Mononuclear cell (primary cell): ENCODE data around the gene RGP1. TPM values are rescaled to one million over a fixed set of nuclear protein-coding genes. Genes with fewer than 3 reads are reported as not detected.

ENCODE experiments used
- H3K27me3 ChIP-seq: 2 replicates; pipeline ENCODE4 v1.6.0; 2011; ENCODE audit warnings: low read length, control low read depth; ENCODE audit not compliant: insufficient read depth
- H3K4me1 ChIP-seq: 2 replicates; pipeline ENCODE4 v1.5.1; 2011; ENCODE audit warnings: mild to moderate bottlenecking, low read length, control low read depth; ENCODE audit not compliant: insufficient read depth
- H3K4me3 ChIP-seq: 2 replicates; pipeline ENCODE4 v1.5.1; 2011; ENCODE audit warnings: mild to moderate bottlenecking, low read length, moderate library complexity
- H3K9me3 ChIP-seq: 2 replicates; pipeline ENCODE4 v1.5.1; 2011; ENCODE audit warnings: low read depth, mild to moderate bottlenecking, control low read depth, low read length
- total RNA-seq: library from RNA; depleted of rRNA; stranded (reverse); fragments of >200 nt; gene quantifications from one replicate; pipeline ENCODE4 v1.2.3, GENCODE V29; 2012

The RGP1 gene
- total RNA-seq, 1 donor, result 6.6 TPM

- no peaks in the 10 kb centered on the region for H3K9me3 ChIP-seq
- H3K4me3 ChIP-seq, result peak overlapping the region; percentile 74
- H3K27me3 ChIP-seq, result no peaks in the 10 kb centered on the region
- H3K4me1 ChIP-seq, result peaks cover 57% of the 10 kb centered on the region
These were observed 737 bp upstream of the RGP1 start for GRCh38 chr9:35748242-35748857.

- no peaks in the 10 kb centered on the region for H3K9me3 ChIP-seq
- peaks cover 48% of the 10 kb centered on the region for H3K4me1 ChIP-seq
- peak overlapping the region; percentile 74 for H3K4me3 ChIP-seq
- no peaks in the 10 kb centered on the region for H3K27me3 ChIP-seq
These were observed 598 bp downstream of the RGP1 start for GRCh38 chr9:35749515-35750255.

GRCh38 chr9:35750256-35750531 lies 1.1 kb downstream of the RGP1 start:
- H3K4me1 ChIP-seq, result peaks cover 48% of the 10 kb centered on the region
- no peak overlapping the region for H3K4me3 ChIP-seq
- no peaks in the 10 kb centered on the region for H3K27me3 ChIP-seq

GRCh38 chr9:35753466-35753865 lies 4.4 kb downstream of the RGP1 start:
- peaks cover 46% of the 10 kb centered on the region for H3K4me1 ChIP-seq
- no peaks in the 10 kb centered on the region for H3K9me3 ChIP-seq
- no peaks in the 10 kb centered on the region for H3K27me3 ChIP-seq
- no peak overlapping the region for H3K4me3 ChIP-seq

More at GRCh38 chr9:35750256-35750531, 1.1 kb downstream of the RGP1 start:
- no peaks in the 10 kb centered on the region for H3K9me3 ChIP-seq

GRCh38 chr9:35754264-35754663 lies 5.2 kb downstream of the RGP1 start, which contains the start of gene MSMP:
MSMP (minus strand) TSS chr9:35754276; CDS start chr9:35754129, 147 bp downstream.
- Histone ChIP-seq H3K4me1 (peaks cover 50% of the 10 kb centered on the region), H3K4me3 (no peak within 1 kb of the TSS), H3K9me3 (no peaks in the 10 kb centered on the region), H3K27me3 (no peaks in the 10 kb centered on the region)

GRCh38 chr9:35755071-35755470 lies 6.0 kb downstream of the RGP1 start:
- H3K4me1 ChIP-seq, result peaks cover 46% of the 10 kb centered on the region
- no peaks in the 10 kb centered on the region for H3K9me3 ChIP-seq
- H3K27me3 ChIP-seq, result no peaks in the 10 kb centered on the region
- no peak overlapping the region for H3K4me3 ChIP-seq

- Histone ChIP-seq H3K4me1 (peaks cover 43% of the 10 kb centered on the region), H3K4me3 (peak overlapping the region; percentile 56), H3K27me3 (no peaks in the 10 kb centered on the region), H3K9me3 (no peaks in the 10 kb centered on the region)
These were observed 7.5 kb downstream of the RGP1 start for GRCh38 chr9:35756275-35757225.

- Histone ChIP-seq H3K27me3 (no peaks in the 10 kb centered on the region), H3K4me3 (peak overlapping the region; percentile 56)
These were observed 8.3 kb downstream of the RGP1 start for GRCh38 chr9:35757226-35757891.

GRCh38 chr9:35757892-35758275 lies 8.8 kb downstream of the RGP1 start:
- no peak overlapping the region for H3K4me3 ChIP-seq
- H3K4me1 ChIP-seq, result peaks cover 43% of the 10 kb centered on the region
- H3K9me3 ChIP-seq, result no peaks in the 10 kb centered on the region
- no peaks in the 10 kb centered on the region for H3K27me3 ChIP-seq

More at GRCh38 chr9:35757226-35757891, 8.3 kb downstream of the RGP1 start:
- H3K9me3 ChIP-seq, result no peaks in the 10 kb centered on the region
- H3K4me1 ChIP-seq, result peaks cover 43% of the 10 kb centered on the region

- no peaks in the 10 kb centered on the region for H3K9me3 ChIP-seq
- no peaks in the 10 kb centered on the region for H3K27me3 ChIP-seq
- no peak overlapping the region for H3K4me3 ChIP-seq
- H3K4me1 ChIP-seq, result peaks cover 43% of the 10 kb centered on the region
These were observed 9.5 kb downstream of the RGP1 start for GRCh38 chr9:35758475-35759050.

- Histone ChIP-seq H3K9me3 (no peaks in the 10 kb centered on the region), H3K4me1 (peaks cover 43% of the 10 kb centered on the region), H3K4me3 (no peak overlapping the region), H3K27me3 (no peaks in the 10 kb centered on the region)
These were observed 10.7 kb downstream of the RGP1 start for GRCh38 chr9:35759795-35760194.

- Histone ChIP-seq H3K4me3 (no peak overlapping the region), H3K27me3 (no peaks in the 10 kb centered on the region), H3K4me1 (peaks cover 38% of the 10 kb centered on the region), H3K9me3 (no peaks in the 10 kb centered on the region)
These were observed 11.6 kb downstream of the RGP1 start for GRCh38 chr9:35760651-35761050.

GRCh38 chr9:35763181-35763580 lies 14.1 kb downstream of the RGP1 start:
- no peaks in the 10 kb centered on the region for H3K27me3 ChIP-seq

GRCh38 chr9:35763803-35764202 lies 14.7 kb downstream of the RGP1 start:
- H3K27me3 ChIP-seq, result no peaks in the 10 kb centered on the region
- no peak overlapping the region for H3K4me3 ChIP-seq
- H3K9me3 ChIP-seq, result no peaks in the 10 kb centered on the region
- peaks cover 11% of the 10 kb centered on the region for H3K4me1 ChIP-seq

More at GRCh38 chr9:35763181-35763580, 14.1 kb downstream of the RGP1 start:
- Histone ChIP-seq H3K4me1 (peaks cover 16% of the 10 kb centered on the region), H3K9me3 (no peaks in the 10 kb centered on the region), H3K4me3 (no peak overlapping the region)
